Dedifferentiated amniotic fluid mesenchymal stem cell (primary cell): Measurements from ENCODE around the gene ERO1A.

Experiments
- DNase-seq: peaks from one replicate; pipeline ENCODE4 v3.0.0-alpha.2; 2016; ENCODE audit errors: extremely low spot score

The ERO1A gene

DNA sequence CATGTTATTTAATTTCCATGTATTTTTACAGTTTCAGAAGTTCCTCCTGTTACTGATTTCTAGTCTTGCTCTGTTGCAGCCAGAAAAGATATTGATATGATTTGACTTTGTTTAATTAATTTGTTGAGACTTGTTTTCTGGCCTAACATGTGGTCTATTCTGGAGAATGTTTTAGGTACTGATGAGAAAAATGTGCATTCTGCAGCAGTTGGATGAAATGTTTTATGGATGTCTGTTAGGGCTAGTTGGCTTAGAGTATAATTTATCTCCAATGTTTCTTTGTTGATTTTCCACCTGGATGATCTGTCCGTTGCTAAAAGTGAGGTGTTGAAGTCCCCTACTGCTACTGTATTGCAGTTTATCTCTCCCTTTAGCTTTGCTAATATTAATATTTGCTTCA lies 88.3 kb downstream of the ERO1A start:
- no peak for DNase-seq

DNA sequence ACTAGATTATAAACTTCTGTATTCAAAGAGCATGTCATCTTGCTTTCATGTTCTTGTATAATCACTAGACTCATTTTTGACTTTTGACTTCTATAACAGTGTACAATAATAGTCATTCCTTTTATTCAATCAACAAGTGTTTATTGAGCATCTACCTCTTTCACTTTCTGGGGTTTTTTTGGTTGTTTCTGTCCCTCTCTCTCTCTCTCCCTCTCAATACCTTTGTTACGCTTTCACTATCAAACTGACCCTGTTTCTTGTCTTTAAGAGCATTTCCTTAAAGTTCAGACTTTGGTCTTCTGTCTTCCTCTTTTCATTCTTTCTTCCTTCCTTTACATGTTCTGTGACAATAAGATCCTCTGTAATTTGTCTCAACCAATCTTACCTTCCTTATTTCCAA lies 93.2 kb downstream of the ERO1A start:
- no peak for DNase-seq

DNA sequence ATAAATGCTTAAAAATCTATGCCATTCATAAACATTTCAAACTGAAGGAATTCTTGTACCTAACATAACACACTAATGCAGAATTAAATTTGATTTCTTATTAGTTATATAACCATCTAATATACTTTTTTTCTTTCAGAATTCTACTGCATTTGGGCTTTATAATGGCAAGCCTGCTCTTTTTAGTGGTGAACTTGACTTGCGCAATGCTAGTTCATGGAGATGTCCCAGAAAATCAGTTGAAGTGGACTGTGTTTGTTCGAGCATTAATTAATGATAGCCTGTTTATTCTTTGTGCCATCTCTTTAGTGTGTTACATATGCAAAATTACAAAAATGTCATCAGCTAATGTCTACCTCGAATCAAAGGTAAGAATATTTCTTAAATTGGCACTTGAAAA lies 95.4 kb downstream of the ERO1A start:
- DNase-seq: no peak

DNA sequence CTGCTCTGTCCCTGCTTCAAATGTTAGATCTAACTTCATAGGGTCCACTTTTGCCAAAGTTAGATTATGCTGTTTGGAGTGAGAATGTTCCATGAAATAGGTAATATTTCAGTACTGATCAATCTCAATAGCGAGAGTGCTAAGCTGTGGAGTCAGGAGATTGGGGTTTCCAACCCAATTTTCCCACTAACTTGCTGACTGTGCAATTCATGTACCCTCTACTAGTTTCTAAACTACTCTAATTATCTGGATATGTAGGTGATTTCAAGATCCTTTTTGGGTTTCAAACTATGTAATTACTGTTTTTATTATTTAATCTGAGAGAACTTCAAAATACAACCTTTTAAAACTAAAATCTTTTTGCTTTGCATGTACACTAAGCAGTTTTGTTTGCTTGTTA lies 96.8 kb downstream of the ERO1A start:
- DNase-seq: no peak

DNA sequence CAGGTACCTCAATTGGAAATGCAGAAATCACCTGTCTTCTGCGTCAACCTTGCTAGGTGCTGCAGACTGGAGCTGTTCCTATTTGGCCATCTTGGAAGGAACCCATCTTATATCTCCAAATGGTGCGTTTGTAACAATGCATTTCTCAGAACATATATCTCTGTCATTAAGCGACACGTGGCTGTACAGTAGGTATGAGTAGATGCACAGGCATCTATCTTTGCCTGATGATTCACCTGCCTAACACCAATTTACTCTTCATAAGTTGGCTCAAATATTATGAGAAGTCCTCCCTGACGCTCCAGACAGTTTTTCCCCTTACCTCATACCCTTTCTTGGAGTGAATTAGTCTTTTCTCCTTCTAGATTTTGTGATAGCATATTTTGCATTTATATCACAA lies 98.5 kb downstream of the ERO1A start:
- no peak for DNase-seq

DNA sequence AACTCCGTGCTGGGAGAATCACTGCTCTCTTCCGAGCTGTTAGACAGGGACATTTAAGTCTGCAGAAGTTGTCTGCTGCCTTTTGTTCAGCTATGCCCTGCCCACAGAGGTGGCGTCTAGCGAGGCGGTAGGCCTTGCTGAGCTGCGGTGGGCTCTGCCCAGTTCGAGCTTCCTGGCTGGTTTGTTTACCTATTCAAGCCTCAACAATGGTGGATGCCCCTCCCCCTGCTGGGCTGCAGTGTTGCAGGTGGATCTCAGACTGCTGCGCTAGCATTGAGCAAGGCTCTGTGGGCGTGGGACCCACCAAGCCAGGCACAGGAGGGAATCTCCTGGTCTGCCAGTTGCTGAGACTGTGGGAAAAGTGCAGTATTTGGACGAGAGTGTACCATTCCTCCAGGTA lies 99.0 kb downstream of the ERO1A start:
- no peak for DNase-seq

DNA sequence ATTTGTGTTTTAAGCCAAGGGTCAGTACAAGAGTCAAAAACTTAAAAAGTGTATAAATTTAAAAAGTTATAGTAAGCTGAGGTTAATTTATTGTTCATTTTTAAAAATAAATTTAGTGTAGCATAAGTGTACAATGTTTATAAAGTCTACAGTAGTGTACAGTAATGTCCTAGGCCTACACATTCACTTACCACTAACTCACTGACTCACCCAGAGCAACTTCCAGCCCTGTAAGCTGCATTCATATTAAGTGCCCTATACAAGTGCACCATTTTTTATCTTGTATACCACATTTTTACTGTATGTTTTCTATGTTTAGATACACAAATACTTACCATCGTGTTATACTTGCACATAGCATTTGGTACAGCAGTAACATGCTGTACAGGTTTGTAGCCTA lies 105.0 kb downstream of the ERO1A start:
- no peak for DNase-seq
